ENCODE measurements around the gene DYSF.

Gene DYSF

GRCh38 chr2:71463342-71463654 lies 9.9 kb downstream of the DYSF start:
- no peak for TF ChIP-seq CTCF (IDR thresholded peaks at IDR 0.05)

DNA sequence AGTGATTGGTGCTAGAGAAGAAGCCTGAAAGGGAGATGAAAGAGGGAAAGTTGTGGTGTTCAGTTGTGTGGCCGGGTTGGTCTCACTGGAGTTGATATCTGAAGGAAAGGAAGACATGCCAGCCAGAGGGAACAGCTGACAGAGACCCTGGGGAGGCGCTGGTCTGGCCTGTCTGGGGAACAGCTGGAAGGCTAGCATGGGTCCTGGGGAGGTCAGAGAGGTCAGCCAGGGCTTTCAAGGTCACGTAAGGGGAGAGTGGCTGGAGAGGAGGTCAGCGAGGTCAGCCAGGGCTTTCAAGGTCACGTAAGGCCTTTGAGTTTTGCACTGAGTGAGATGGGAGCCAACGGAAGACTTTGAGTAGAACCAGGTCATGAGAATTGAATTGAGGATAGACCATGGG lies 11.0 kb downstream of the DYSF start:
- TF ChIP-seq CTCF (IDR thresholded peaks at IDR 0.05), result no peak

DNA sequence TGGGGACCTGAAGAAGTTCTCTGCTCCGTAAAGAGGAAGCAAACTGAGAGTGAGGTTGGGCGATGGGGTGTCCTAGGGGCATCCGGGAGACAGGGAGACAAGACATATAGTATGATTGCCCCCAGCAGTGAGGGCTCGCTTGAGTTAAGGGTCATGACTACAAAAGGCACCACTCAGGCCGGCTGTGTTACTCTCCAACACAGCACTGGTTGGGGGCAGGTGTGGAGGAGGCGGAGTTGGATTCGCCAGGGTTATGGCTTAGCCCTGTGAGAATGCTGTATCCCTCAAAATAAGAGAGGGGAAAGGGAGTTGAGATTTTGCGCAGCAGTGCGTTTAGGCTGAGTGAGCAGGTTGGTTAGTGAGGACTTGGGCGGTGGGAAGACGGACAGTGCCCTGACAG lies 12.0 kb downstream of the DYSF start:
- no peak for TF ChIP-seq CTCF (IDR thresholded peaks at IDR 0.05)

- TF ChIP-seq CTCF (IDR thresholded peaks at IDR 0.05), result no peak
Measured at GRCh38 chr2:71465961-71466300, 12.6 kb downstream of the DYSF start.

DNA sequence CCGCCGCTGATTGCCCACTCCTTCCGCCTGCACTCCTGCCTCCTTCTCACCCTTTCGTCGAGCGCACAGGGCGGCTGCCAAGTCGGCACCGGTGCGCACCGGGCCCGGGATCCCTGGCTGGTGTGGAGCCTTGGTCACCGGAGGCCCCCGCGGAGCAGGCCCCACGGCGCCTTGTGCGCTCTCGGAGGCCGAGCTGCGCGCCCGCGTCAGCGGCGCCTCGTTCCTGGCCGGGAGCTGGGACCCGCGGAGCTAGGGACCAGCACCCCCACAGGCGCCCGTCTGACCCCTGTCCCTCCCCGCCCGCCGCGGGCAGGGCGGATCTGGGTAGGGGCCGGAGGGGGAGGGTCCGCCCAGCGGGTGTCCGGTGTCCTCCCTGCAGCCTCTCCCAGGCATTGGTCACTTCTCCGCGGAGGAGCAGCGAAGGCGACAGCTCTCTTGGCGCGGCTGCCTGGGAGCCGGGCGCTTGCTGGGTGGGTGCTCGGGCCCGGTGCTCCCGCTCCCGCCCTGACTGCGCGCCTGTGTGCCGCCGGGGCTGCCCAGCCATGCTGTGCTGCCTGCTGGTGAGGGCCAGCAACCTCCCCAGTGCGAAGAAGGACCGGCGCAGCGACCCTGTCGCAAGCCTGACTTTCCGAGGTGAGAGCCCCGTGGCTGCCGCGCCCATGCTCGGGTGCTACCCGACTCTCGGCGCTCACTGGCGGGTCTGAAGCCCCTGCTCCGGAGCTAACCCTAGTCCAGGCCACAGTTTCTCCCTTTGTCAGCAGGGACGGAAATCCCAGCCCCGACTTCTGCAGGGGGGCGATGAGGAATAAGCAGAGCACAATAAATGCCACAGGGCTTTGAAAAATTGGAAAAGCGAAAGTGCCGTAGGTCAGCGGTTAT lies 13.2 kb downstream of the DYSF start:
- no peak for TF ChIP-seq CTCF (IDR thresholded peaks at IDR 0.05)

DNA sequence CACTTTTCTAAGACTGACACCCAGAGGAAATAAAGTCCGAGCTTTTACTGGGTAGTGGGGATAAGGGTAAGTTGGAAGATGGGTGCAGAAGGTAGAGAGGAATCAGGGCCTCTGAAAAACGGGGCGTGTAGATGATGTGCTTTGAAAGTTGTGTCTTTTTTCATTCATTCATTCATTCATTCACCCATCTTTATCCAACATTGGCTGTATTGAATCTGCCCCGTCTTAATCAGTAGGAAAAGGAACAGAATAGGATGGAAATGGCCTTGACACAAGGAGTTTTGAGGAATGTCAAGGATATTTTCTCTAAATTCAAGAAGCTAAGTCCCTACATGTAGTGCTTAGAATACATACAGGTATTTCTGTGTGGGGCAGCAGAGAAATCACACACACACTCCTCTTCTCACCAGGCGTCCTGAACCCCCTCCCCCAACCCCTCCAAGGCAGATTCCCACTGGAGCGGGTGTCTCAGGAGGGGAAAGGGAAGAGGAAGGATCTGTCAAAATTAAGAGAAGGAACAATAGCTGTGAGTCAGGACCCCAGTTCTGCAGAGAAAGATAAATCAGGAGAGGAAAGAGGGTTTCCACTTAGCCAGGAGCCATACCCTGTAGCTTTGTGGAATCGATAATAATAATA lies 13.9 kb downstream of the DYSF start:
- no peak for TF ChIP-seq CTCF (IDR thresholded peaks at IDR 0.05)

DNA sequence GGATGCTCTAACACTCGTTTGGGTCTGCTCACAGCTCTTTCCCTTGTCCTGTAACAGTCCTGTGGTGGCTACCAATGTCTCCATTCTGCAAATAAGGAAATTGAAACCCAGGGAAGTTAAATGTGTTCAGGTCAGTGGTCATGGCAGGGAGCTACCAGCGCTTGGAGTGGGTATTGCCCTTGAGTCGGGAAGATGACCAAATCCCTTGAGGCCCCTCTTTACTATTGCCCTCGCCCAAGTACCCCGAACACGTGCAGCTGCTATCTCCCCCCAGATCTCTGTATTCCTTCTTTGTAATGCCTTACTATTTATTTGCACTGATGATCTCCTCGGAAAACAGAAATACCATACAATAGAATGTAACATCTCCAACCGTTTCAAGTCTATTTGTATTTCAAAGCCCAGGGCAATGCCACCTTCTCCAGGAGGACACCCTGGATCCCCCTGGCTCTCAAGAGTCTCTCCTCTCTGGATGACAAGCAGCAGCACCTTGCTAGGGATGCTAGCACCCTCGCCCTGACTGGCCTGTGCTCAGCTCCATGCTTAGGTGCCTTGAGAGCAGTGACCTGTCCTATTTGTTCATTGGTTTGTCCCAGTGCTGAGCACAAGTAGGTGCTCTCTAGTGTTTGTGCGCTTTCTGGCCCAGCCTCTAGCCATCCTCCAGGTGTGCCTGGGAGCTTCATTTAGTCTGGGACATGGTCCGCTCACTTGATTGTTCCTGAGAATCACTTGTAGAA lies 15.1 kb downstream of the DYSF start:
- no peak for TF ChIP-seq CTCF (IDR thresholded peaks at IDR 0.05)
